Skin epidermis (tissue), 12 donors: Measurements from ENCODE around the gene ZNF189.

Source experiments
- H3K27ac ChIP-seq, 21 experiments: fragments of 200-600 bp; sonication (generic) in 11 of 21; one replicate each; pipeline ENCODE4 v1.5.0; 2020; ENCODE audit warnings: mild to moderate bottlenecking in 3 of 21, inconsistent platforms in 2 of 21, moderate library complexity in 2 of 21
- H3K4me3 ChIP-seq, 7 experiments: fragments of 200-600 bp; sonication (generic) in 2 of 7; one replicate each; pipeline ENCODE4 v1.5.0; 2020; ENCODE audit warnings: inconsistent platforms in 2 of 7, mild to moderate bottlenecking in 2 of 7, moderate library complexity in 1 of 7

ZNF189 gene

GRCh38 chr9:101415578-101415977 is 16.9 kb downstream of the ZNF189 start:
- H3K27ac ChIP-seq: no peak overlapping the region
- H3K4me3 ChIP-seq: no peak overlapping the region

- no peak overlapping the region for H3K4me3 ChIP-seq
- H3K27ac ChIP-seq: no peak overlapping the region
Observed at GRCh38 chr9:101417389-101417788, 18.7 kb downstream of the ZNF189 start.

GRCh38 chr9:101417977-101418376 is 19.3 kb downstream of the ZNF189 start:
- H3K4me3 ChIP-seq: no peak overlapping the region
- no peak overlapping the region for H3K27ac ChIP-seq

- H3K27ac ChIP-seq: no peak overlapping the region
- no peak overlapping the region for H3K4me3 ChIP-seq
Observed at GRCh38 chr9:101418518-101419430, 20.1 kb downstream of the ZNF189 start.

- H3K27ac ChIP-seq: no peak overlapping the region
Observed at GRCh38 chr9:101419863-101420262, 21.2 kb downstream of the ZNF189 start.

GRCh38 chr9:101421653-101422065 is 23.0 kb downstream of the ZNF189 start:
- Histone ChIP-seq H3K27ac (no peak overlapping the region), H3K4me3 (no peak overlapping the region)

More at GRCh38 chr9:101419863-101420262, 21.2 kb downstream of the ZNF189 start:
- H3K4me3 ChIP-seq: no peak overlapping the region

- Histone ChIP-seq H3K4me3 (no peak overlapping the region), H3K27ac (no peak overlapping the region)
Observed at GRCh38 chr9:101427358-101427757, 28.7 kb downstream of the ZNF189 start.

GRCh38 chr9:101427957-101428655 is 29.5 kb downstream of the ZNF189 start:
- Histone ChIP-seq H3K27ac (no peak overlapping the region), H3K4me3 (no peak overlapping the region)

- Histone ChIP-seq H3K27ac (no peak overlapping the region), H3K4me3 (no peak overlapping the region)
Observed at GRCh38 chr9:101428909-101429308, 30.3 kb downstream of the ZNF189 start.

- no peak overlapping the region for H3K27ac ChIP-seq
- H3K4me3 ChIP-seq: no peak overlapping the region
Observed at GRCh38 chr9:101429736-101430135, 31.1 kb downstream of the ZNF189 start.

- Histone ChIP-seq H3K27ac (no peak overlapping the region), H3K4me3 (no peak overlapping the region)
Observed at GRCh38 chr9:101432171-101432570, 33.5 kb downstream of the ZNF189 start.

- Histone ChIP-seq H3K4me3 (no peak overlapping the region), H3K27ac (no peak overlapping the region)
Observed at GRCh38 chr9:101432740-101433139, 34.1 kb downstream of the ZNF189 start.

- Histone ChIP-seq H3K27ac (no peak overlapping the region), H3K4me3 (no peak overlapping the region)
Observed at GRCh38 chr9:101433229-101433628, 34.6 kb downstream of the ZNF189 start.

GRCh38 chr9:101434998-101435397 is 36.3 kb downstream of the ZNF189 start:
- Histone ChIP-seq H3K27ac (no peak overlapping the region), H3K4me3 (no peak overlapping the region)

GRCh38 chr9:101435601-101436079 is 37.0 kb downstream of the ZNF189 start, which contains the start of gene ALDOB:
Gene ALDOB (minus strand): TSS chr9:101435774. CDS start chr9:101430887, 4,887 bp downstream.
- Histone ChIP-seq H3K27ac (no peak within 1 kb of the TSS), H3K4me3 (no peak within 1 kb of the TSS)

- H3K4me3 ChIP-seq: no peak overlapping the region
- H3K27ac ChIP-seq: no peak overlapping the region
Observed at GRCh38 chr9:101437806-101438232, 39.2 kb downstream of the ZNF189 start.

GRCh38 chr9:101438523-101438922 is 39.9 kb downstream of the ZNF189 start:
- H3K27ac ChIP-seq: no peak overlapping the region
- no peak overlapping the region for H3K4me3 ChIP-seq

GRCh38 chr9:101440714-101441230 is 42.1 kb downstream of the ZNF189 start:
- Histone ChIP-seq H3K4me3 (no peak overlapping the region), H3K27ac (no peak overlapping the region)

- Histone ChIP-seq H3K27ac (no peak overlapping the region), H3K4me3 (no peak overlapping the region)
Observed at GRCh38 chr9:101442318-101442717, 43.7 kb downstream of the ZNF189 start.

GRCh38 chr9:101442736-101443135 is 44.1 kb downstream of the ZNF189 start:
- Histone ChIP-seq H3K4me3 (no peak overlapping the region), H3K27ac (no peak overlapping the region)
